GM04504 (cell line): Measurements from ENCODE around the gene BOK.
"Not testable (repeated sequence)": the region's sequence is repeated elsewhere in the genome, so short reads cannot be mapped to it uniquely, and the experiment has no call there.

ENCODE experiments used
- DNase-seq: peaks from one replicate; pipeline ENCODE4 v3.0.0-alpha.2; 2012; ENCODE audit warnings: low read depth

BOK gene

GRCh38 chr2:241559323-241560161, 997 bp downstream of the BOK start:
- DNase-seq = no peak

DNA sequence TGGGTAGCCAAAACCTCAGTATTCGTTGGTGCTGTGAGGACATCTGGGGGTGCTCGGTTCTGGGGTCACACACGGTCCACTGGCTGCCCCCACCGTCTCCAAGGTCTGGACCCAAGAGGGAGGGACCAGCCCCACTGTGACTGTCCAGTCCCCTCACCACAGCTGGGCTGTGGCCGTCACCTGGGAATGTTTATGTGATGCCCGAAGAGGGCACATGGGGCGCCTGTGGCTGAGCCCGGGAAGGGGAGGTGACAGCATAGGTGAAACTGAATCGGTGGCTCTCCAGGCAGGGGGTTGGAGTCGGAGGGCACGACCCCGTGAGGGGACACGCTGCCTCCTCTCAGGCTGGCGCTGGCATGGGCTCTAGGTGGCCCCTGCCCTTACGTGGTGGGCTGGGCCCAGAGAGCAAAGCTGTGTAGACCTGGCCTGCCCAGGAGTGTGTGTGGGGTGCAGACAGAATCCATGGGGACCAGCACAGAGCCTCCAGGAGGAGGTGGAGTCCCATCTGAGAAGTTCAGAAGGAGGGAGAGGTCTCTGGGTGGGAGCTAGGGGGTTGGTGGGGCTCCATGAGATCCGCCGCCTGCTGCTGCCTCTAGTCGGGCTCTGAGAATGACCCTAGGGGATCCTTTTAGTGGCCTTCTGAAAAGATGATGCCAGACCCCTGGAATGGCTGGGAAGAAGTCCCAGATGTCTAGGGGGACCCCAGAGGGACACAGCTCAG, 1.8 kb downstream of the BOK start:
- no peak for DNase-seq

DNA sequence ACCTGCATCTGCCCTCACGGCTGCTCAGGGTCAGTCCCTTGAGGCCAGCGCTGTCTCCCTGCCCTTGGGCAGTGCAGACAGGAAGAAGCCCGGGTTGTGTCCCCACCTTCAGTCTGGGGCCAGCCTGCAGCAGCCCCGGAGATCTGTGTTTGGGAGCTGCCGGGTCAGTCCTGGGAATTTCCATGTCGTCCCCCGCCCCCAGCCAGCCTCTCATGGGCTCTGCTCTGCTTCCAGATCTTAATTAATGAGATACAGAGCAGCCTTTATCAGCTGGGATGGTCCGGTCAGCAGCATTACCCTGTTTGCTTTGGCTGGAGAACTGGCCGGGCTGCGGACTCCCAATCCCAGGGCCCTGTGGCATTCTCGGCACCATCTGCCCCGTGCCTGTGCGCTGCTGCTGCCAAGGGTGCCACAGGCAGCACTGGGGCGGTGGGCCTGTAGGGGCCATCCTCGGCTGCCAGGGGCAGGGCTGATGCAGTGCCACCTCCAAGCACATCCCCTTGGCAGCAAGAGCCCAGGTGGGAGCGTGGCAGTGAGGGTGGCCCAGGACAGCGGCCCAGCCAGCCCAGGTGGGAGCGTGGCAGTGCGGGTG, 2.4 kb downstream of the BOK start:
- DNase-seq = no peak

DNA sequence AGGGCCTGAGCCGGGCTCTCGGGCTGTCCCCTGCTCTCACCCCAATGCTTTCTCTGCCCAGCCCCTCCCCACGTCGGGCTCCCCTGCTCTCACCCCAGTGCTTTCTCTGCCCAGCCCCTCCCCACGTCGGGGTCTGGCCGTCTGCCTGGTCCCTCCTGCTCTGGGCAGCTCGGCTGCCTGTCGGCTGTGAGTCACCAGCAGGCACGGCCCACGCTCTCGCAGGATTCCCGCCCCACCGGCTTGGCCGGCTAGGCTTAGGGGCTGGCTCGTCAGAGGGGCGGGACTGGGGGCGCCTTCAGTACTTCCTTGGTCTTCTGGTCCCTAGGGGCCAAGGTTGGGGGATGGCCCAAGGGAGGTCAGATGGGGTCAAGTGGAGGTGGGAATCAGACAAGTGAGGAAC, 3.3 kb downstream of the BOK start:
- DNase-seq = no peak

DNA sequence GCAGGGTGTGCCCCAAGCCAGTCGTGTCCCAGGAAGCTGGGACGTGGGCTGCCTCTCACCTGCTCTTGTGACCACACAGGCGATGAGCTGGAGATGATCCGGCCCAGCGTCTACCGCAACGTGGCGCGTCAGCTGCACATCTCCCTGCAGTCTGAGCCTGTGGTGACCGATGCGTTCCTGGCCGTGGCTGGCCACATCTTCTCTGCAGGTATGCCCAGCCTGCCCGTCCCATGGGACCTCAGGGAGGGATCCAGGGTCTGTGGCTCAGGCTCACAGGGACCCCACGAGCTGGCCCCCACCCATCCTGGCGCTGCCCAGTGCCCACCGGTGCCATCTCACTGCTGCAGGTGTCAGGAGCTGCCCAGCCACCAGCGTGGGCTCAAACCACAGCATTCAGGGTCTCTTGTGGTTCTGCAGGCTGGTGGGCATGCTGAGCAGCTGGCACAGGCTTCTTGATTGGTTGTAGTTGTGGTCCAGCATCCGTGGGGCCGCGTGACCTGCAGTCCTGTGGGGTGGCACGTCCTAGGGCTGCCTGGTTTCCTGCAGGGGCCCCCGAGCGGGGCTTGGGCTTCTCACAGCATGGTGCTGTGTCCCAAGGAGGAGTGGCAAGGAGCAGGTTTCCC, 3.8 kb downstream of the BOK start:
- no peak for DNase-seq

DNA sequence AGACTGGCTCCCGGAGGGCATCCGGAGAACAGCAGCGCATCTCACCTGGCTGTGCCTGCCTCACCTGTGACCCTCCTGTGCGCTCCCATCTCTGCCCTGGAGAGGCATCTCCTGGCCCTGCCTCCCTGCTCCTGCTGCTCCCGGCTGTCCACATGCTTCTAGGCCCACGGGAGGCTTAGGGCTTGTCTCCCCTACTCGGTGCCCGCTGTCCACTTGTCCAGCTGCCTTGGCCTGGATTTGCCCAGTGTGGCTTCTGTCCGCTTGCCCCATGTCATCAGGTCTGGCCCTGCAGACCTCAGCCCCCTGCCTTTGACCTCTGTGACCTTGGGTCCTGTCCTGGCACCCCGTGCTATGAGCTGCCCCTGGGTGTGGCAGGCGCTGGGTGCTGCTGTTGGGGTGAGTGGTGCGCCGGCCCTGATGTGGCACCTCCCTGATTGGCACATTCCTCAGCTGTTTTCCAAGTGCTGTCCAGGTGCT, 4.5 kb downstream of the BOK start:
- DNase-seq = no peak

DNA sequence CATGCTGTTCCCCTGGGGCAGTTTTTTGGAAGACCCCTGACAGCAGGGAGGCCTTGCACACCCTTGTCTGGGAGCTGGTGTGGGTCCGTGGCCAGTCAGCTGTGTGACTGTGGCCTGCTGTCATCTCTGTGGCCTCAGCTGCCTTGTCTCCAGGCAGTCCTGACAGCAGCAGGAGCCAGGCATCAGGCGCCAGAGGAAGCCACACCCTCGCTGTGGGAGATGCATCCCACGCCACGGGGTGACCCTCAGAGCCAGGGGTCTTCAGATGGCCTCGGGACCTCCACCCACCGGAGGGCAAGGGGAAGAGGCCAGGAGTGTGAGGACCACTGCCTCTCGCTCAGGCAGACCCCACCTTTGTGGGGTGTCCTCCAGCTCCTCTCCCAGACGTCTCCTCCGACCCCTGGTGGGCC, 5.0 kb downstream of the BOK start:
- no peak for DNase-seq

DNA sequence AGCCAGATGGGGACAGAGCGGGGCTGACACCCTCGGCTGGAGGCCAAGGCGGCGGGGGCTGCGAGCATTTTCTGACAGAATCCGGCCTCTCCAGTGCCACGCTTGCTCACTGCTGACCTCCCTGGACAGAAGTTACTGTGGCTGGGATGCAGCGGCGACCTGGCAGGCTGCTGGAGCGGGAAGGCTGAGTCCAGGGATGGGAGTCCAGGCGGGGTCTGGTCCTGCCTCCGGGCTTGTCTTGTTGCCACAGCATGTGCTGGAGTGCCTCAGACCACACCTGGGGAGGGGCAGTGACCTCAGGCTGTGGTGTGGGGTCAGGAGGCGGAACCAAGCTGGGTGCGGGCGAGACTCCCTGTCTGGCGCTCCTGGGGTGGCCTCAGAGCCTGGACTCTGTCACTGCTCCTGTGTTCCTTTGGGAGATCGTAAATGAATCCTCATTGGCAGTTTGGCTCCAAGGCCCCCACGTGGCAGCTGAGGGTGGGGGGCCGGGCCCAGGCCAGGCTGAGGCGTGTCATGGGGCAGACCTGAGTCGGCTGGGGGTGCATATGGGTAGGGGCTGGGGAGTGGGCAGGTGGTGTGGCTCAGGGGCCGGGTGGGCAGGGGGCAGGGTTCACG, 5.5 kb downstream of the BOK start:
- no peak for DNase-seq

DNA sequence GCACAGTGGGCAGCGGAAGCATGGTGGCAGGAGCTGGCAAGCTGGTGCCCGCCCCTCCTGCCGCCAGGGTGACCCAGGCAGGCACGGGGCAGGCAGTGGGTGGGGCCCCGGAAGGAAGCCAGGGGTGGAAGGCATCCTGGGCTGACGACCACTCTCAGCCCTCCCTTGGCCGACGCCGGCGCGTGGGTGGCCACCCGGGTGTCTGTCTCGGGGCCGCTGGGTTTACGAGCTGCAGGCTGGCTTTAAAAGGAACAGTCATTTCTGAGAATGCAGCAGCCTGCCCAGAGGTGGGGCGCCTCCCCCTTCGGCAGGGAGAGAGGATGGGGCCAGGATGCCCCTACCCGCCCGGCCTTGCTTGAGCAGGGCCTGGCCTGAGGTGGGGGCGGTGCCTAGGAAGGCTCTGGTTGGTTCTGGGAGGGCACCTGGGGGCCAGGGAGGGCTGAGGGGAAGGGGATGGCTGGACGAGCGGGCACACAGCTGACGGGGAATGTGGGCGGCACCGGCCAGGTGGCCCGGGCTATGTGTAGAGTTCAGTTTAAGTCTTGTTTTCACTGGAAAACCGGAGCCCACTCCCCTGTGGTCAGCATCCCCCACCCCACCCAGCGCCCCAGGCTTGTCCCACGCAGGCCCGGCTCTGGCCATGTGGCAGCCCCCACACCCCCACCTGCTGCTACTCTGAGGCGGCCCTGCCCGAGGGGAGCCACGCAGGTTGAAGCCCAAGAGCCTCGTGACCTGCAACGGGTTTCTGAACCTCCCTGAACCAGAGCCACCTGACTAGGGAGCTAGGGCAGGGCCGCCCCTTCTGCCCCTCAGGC, 6.3 kb downstream of the BOK start:
- no peak for DNase-seq

- no peak for DNase-seq
Measured at GRCh38 chr2:241565411-241565810, 6.9 kb downstream of the BOK start.

DNA sequence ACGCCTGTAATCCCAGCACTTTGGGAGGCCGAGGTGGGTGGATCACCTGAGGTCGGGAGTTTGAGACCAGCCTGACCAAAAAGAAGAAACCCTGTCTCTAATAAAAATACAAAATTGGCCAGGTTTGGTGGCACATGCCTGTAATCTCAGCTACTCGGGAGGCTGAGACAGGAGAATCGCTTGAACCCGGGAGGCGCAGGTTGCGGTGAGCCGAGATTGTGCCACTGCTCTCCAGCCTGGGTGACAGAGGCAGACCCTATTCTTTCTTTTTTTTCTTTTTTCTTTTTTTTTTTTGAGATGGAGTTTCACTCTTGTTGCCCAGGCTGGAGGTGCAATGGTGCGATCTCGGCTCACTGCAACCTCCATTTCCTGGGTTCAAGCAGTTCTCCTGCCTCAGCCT, 7.5 kb downstream of the BOK start:
- not testable (repeated sequence) for DNase-seq

DNA sequence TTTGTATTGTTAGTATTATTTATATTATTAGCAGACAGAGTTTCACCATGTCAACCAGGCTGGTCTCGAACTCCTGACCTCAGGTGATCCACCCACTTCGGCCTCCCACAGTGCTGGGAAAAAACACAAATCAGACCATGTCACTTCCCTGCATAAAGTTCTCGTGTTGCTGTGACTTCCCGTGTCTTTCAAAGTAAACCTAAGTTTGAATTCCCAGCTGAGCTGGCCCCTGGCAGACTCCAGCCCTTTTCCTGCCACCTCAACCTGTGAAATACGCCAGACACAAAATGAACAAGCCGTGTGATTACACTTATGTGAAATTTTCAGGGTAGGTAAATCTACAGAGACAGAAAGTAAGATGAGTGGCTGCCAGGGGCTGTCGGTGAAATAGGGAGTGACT, 7.9 kb downstream of the BOK start:
- no peak for DNase-seq

DNA sequence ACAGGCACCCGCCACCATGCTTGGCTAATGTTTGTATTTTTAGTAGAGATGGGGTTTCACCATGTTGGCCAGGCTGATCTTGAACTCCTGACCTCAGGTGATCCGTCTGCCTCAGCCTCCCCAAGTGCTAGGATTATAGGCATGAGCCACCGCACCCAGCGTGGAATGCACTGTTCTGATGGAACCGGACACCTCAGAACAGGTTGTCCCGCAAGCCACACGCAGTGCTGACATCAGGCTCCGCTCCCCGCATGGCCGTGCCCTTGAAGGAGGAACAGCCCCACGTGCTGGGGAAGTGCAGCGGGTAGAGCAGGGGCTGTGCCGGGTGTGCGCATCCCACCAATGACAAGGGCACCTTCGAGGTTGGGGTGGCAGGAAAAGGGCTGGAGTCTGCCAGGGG, 8.7 kb downstream of the BOK start:
- DNase-seq = not testable (repeated sequence)

DNA sequence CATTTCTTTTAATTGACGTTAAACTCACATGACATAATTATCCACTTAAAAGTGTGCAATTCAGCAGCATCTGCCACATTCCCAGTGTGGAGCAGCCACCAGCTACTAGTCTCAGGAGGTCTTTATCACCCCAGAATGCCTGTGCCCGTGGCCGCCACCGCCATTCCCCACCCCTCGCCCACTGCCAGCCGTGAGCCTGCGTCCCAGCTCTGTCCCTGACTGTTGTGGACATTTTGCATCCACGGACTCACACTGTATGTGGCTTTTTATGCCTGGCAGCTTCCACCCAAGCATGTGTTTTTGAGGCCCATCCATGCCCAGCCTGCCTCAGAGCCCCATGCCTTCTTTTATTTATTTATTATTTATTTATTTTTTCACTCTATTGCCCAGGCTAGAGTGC, 9.2 kb downstream of the BOK start:
- DNase-seq = no peak

GRCh38 chr2:241568726-241569125, 10.2 kb downstream of the BOK start:
- no peak for DNase-seq

- DNase-seq = no peak
Measured at GRCh38 chr2:241569831-241570281, 11.3 kb downstream of the BOK start.

GRCh38 chr2:241570961-241571581, 12.5 kb downstream of the BOK start:
- no peak for DNase-seq

DNA sequence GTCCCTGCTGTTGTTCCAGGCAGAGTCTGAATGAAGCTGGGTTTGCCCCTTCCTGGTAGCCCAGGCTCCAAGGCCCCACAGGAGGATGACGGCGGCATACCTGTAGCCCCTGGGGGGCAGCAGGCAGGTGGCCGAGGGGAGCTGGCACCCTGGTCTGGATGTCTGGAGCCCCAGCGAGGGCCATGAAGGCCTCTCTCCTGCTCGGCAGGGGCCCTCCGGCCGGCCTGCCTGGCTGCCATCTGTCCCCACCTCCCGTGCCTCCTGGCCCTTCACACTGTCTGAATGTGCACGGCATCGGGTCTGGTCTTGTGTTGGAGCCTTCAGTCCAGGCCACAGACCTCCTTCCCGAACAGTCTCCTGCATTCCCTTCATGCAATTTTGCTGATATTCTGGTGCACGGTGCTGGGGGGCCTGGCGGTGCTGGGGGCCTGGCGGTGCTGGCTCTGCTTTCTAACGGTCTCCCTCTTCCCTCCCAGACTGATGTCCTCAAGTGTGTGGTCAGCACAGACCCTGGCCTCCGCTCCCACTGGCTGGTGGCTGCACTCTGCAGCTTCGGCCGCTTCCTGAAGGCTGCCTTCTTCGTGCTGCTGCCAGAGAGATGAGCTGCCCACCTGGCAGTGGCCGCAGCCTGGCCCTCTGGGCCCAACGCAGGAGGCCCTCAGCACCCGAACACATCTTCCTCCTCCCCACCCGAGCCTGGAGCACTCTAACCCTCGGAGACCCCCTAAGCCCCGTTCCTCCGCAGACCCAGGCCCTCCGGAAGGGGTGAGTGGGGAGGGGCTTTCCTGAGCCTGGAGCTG, 13.5 kb downstream of the BOK start:
- no peak for DNase-seq

- DNase-seq = not testable (repeated sequence)
Measured at GRCh38 chr2:241572915-241573651, 14.5 kb downstream of the BOK start.
